Lower lobe of right lung (tissue), 2 donors: ENCODE data around the gene UBA7. TPM values are rescaled to one million over a fixed set of nuclear protein-coding genes. Genes with fewer than 3 reads are reported as not detected.

Source experiments
- ATAC-seq, 2 donors: fragments of 200-7000 bp; cut with Tn5 transposase; one replicate each; pipeline ENCODE4 v1.9.1; 2020 to 2022; ENCODE audit warnings: mild to moderate bottlenecking in 2 of 2, moderate library complexity in 2 of 2
- DNase-seq: peaks from one replicate; pipeline ENCODE4 v3.0.0-alpha.2; 2020
- H3K27ac ChIP-seq: fragments of 200-600 bp; one replicate; pipeline ENCODE4 v1.8.0; 2022
- H3K27me3 ChIP-seq: fragments of 200-600 bp; one replicate; pipeline ENCODE4 v1.8.0; 2022; ENCODE audit warnings: low read depth
- H3K36me3 ChIP-seq: fragments of 200-600 bp; one replicate; pipeline ENCODE4 v1.8.0; 2022; ENCODE audit warnings: mild to moderate bottlenecking
- H3K4me1 ChIP-seq: fragments of 200-600 bp; one replicate; pipeline ENCODE4 v1.8.0; 2022
- H3K4me3 ChIP-seq: fragments of 200-600 bp; one replicate; pipeline ENCODE4 v1.8.0; 2022; ENCODE audit warnings: mild to moderate bottlenecking
- H3K9me3 ChIP-seq: fragments of 200-600 bp; one replicate; pipeline ENCODE4 v1.8.0; 2022
- CTCF ChIP-seq: fragments of 200-600 bp; IDR thresholded peaks from one replicate; pipeline ENCODE4 v1.8.0; 2022; ENCODE audit warnings: antibody characterized with exemption, mild to moderate bottlenecking
- intact Hi-C: fragments of 100-400 bp; cut with DNase I; formaldehyde crosslinking; loops from one replicate; pipeline ENCODE4 v1.11.0; 2022
- total RNA-seq: library from RNA; stranded (reverse); fragmentation: NEBNext Ultra II Directional; extraction: Animal tissue kit (Norgen Biotek cat#: 25700); gene quantifications from one replicate; pipeline ENCODE4 v1.2.1, GENCODE V29; 2021
- donor health status: DM: no; HTN: yes; CAD: no; lungs with severe emphysema.

The UBA7 gene
- total RNA-seq, 1 donor from 2014 or later, result 128 TPM

- no peaks in the 10 kb centered on the region for H3K9me3 ChIP-seq
- intact Hi-C loops, result no loop called here
- H3K36me3 ChIP-seq, result no peaks in the 10 kb centered on the region
- H3K27ac ChIP-seq, result no peak overlapping the region
- H3K4me1 ChIP-seq, result no peaks in the 10 kb centered on the region
- ATAC-seq, result no peak
- no peak for DNase-seq
- no peak for TF ChIP-seq CTCF
- no peaks in the 10 kb centered on the region for H3K27me3 ChIP-seq
- no peak overlapping the region for H3K4me3 ChIP-seq
Observed at GRCh38 chr3:49794431-49794830, 19.3 kb downstream of the UBA7 start.

GRCh38 chr3:49793486-49794085, 20.2 kb downstream of the UBA7 start:
- Histone ChIP-seq H3K4me3 (no peak overlapping the region), H3K36me3 (no peaks in the 10 kb centered on the region), H3K9me3 (no peaks in the 10 kb centered on the region), H3K27me3 (no peaks in the 10 kb centered on the region), H3K4me1 (no peaks in the 10 kb centered on the region), H3K27ac (no peak overlapping the region)
- intact Hi-C loops, result no loop called here
- DNase-seq (no peak), ATAC-seq (no peak)
- TF ChIP-seq CTCF, result no peak

GRCh38 chr3:49792371-49793150, 21.2 kb downstream of the UBA7 start:
- H3K9me3 ChIP-seq, result no peaks in the 10 kb centered on the region
- H3K27me3 ChIP-seq, result no peaks in the 10 kb centered on the region
- no peaks in the 10 kb centered on the region for H3K4me1 ChIP-seq
- intact Hi-C loops, result no loop called here
- H3K27ac ChIP-seq, result no peak overlapping the region
- ATAC-seq (no peak), DNase-seq (no peak)
- H3K4me3 ChIP-seq, result no peak overlapping the region
- TF ChIP-seq CTCF, result no peak
- H3K36me3 ChIP-seq, result no peaks in the 10 kb centered on the region

GRCh38 chr3:49791571-49791970, 22.2 kb downstream of the UBA7 start:
- DNase-seq, result no peak
- Histone ChIP-seq H3K36me3 (no peaks in the 10 kb centered on the region), H3K4me1 (peaks cover 8% of the 10 kb centered on the region), H3K27ac (no peak overlapping the region), H3K4me3 (no peak overlapping the region), H3K27me3 (no peaks in the 10 kb centered on the region), H3K9me3 (no peaks in the 10 kb centered on the region)
- no peak for TF ChIP-seq CTCF
- no peak for ATAC-seq
- intact Hi-C loops, result no loop called here

- no peak overlapping the region for H3K4me3 ChIP-seq
- no peaks in the 10 kb centered on the region for H3K27me3 ChIP-seq
- H3K9me3 ChIP-seq, result no peaks in the 10 kb centered on the region
- ATAC-seq, result no peak
- no peak overlapping the region for H3K27ac ChIP-seq
- H3K36me3 ChIP-seq, result no peaks in the 10 kb centered on the region
- intact Hi-C loops, result no loop called here
- peaks cover 8% of the 10 kb centered on the region for H3K4me1 ChIP-seq
- no peak for TF ChIP-seq CTCF
- DNase-seq, result no peak
Observed at GRCh38 chr3:49790626-49791411, 22.9 kb downstream of the UBA7 start.
